HG02870 (cell line): ENCODE results near the gene C18orf63.
"Not testable (repeated sequence)": the region's sequence is repeated elsewhere in the genome, so short reads cannot be mapped to it uniquely, and the experiment has no call there.

Experiments used
- ATAC-seq: cut with Tn5 transposase; IDR thresholded peaks from one replicate; pipeline ENCODE4 v1.9.1; 2021; ENCODE audit warnings: mild to moderate bottlenecking, moderate library complexity; ENCODE audit not compliant: unreplicated experiment

The C18orf63 gene

GRCh38 chr18:74326231-74326630, 10.6 kb downstream of the C18orf63 start:
- no peak for ATAC-seq

- ATAC-seq: not testable (repeated sequence)
Observed at GRCh38 chr18:74326791-74327190, 11.2 kb downstream of the C18orf63 start.

- no peak for ATAC-seq
Observed at GRCh38 chr18:74328206-74328605, 12.6 kb downstream of the C18orf63 start.

GRCh38 chr18:74329688-74330205, 14.1 kb downstream of the C18orf63 start:
- ATAC-seq: no peak

- no peak for ATAC-seq
Observed at GRCh38 chr18:74331404-74331803, 15.8 kb downstream of the C18orf63 start.

- ATAC-seq: no peak
Observed at GRCh38 chr18:74333091-74333490, 17.5 kb downstream of the C18orf63 start.

GRCh38 chr18:74334242-74334893, 18.7 kb downstream of the C18orf63 start:
- ATAC-seq: peak; percentile 84

GRCh38 chr18:74336656-74337055, 21.0 kb downstream of the C18orf63 start:
- ATAC-seq: no peak

- ATAC-seq: no peak
Observed at GRCh38 chr18:74337155-74337911, 21.7 kb downstream of the C18orf63 start.

- ATAC-seq: no peak
Observed at GRCh38 chr18:74337912-74338309, 22.3 kb downstream of the C18orf63 start.

- no peak for ATAC-seq
Observed at GRCh38 chr18:74342416-74343043, 26.9 kb downstream of the C18orf63 start.

- no peak for ATAC-seq
Observed at GRCh38 chr18:74346206-74346605, 30.6 kb downstream of the C18orf63 start.

- no peak for ATAC-seq
Observed at GRCh38 chr18:74348581-74348980, 32.9 kb downstream of the C18orf63 start.

- no peak for ATAC-seq
Observed at GRCh38 chr18:74351354-74351753, 35.7 kb downstream of the C18orf63 start.

- ATAC-seq: peak; percentile 66
Observed at GRCh38 chr18:74353169-74353775, 37.6 kb downstream of the C18orf63 start.

- peak; percentile 50 for ATAC-seq
Observed at GRCh38 chr18:74356959-74357358, 41.3 kb downstream of the C18orf63 start.

GRCh38 chr18:74360852-74361655, 45.4 kb downstream of the C18orf63 start:
- no peak for ATAC-seq

GRCh38 chr18:74367905-74368304, 52.3 kb downstream of the C18orf63 start:
- ATAC-seq: no peak

- ATAC-seq: no peak
Observed at GRCh38 chr18:74368901-74369705, 53.5 kb downstream of the C18orf63 start.

GRCh38 chr18:74370115-74370514, 54.5 kb downstream of the C18orf63 start:
- no peak for ATAC-seq
